GM12892 (cell line): ENCODE data around the gene ETNK1.

Experiments used
- POLR2A ChIP-seq: IDR thresholded peaks from 2 replicates; pipeline ENCODE4 v1.6.1; 2011; ENCODE audit warnings: low read depth, low read length, control low read depth
- POLR2AphosphoS5 ChIP-seq: IDR thresholded peaks from 2 replicates; pipeline ENCODE4 v1.6.1; 2011; ENCODE audit warnings: low read depth, low read length, control low read depth
- TAF1 ChIP-seq: IDR thresholded peaks from 2 replicates; pipeline ENCODE4 v1.6.1; 2011; ENCODE audit warnings: low read depth, mild to moderate bottlenecking, control low read depth, low read length, borderline replicate concordance

DNA sequence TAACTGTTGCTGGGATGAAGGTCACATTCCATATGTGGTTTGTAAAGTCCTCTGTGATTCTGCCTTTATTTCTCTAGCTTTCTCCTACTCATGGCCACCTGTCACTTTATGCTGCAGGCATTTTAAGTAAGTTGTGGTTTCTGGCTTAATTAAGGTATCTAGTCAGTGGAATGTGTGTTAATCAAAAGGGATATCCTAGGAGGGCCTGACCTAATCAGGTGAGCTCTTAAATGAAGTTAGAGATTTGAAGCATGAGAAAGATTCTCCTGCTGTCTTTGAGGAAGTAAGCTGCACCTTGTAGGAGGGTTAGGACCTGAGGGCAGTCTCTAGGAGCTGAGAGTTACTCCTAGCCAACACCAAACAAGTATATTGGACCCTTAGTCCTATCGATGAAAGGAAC lies 90.3 kb downstream of the ETNK1 start:
- TF ChIP-seq POLR2A, result no peak
- TF ChIP-seq TAF1, result no peak
- TF ChIP-seq POLR2AphosphoS5, result no peak
